Measurements from ENCODE around the gene COP1. TPM values are rescaled to one million over a fixed set of nuclear protein-coding genes. Genes with fewer than 3 reads are reported as not detected.

The COP1 gene
- polyA plus RNA-seq, 2 of the 4 experiments (the other 2 are of a cell fraction): 21.9 to 42.0 TPM

- Histone ChIP-seq H3K4me3 (no peak overlapping the region), H3K9me3 (no peaks in the 10 kb centered on the region), H3K4me1 (no peaks in the 10 kb centered on the region), H3K4me2 (no peak overlapping the region), H3K27ac (no peak overlapping the region)
- DNase-seq (ENCODE audit: low read depth in 1 of 2, low spot score in 1 of 2) (no peak), FAIRE-seq (no peak), ATAC-seq (no peak)
- 93% methylated on average over 4 of the region's 4 CpGs for WGBS (ENCODE audit: missing lambda C conversion rate)
- ChIA-PET POLR2A (no interaction called here), CTCF (no interaction called here)
- TF ChIP-seq KDM1A (IDR thresholded peaks at IDR 0.05; ENCODE audit: low read depth) (no peak), RNF2 (IDR thresholded peaks at IDR 0.05; ENCODE audit: borderline replicate concordance, low read depth) (no peak), HOXB5 (CRISPR knock-in tag; IDR thresholded peaks at IDR 0.05) (no peak), JUNB (IDR thresholded peaks at IDR 0.05) (no peak), FOSB (CRISPR knock-in tag; IDR thresholded peaks at IDR 0.05) (no peak), CBX8 (IDR thresholded peaks at IDR 0.05) (no peak), HOXA7 (CRISPR knock-in tag; IDR thresholded peaks at IDR 0.05) (no peak), ESRRA (IDR thresholded peaks at IDR 0.05; ENCODE audit: borderline replicate concordance, low read length) (no peak), SREBF2 (IDR thresholded peaks at IDR 0.05) (no peak), RFX5 (IDR thresholded peaks at IDR 0.05) (no peak), POLR2A (IDR thresholded peaks at IDR 0.05; ENCODE audit: low read length) (no peak), KDM5A (IDR thresholded peaks at IDR 0.05) (no peak), E2F6 (IDR thresholded peaks at IDR 0.05; ENCODE audit: borderline replicate concordance, low read depth) (no peak), CBX2 (IDR thresholded peaks at IDR 0.05; ENCODE audit: borderline replicate concordance, low read depth) (no peak)
- TF ChIP-seq, protein P1, sequence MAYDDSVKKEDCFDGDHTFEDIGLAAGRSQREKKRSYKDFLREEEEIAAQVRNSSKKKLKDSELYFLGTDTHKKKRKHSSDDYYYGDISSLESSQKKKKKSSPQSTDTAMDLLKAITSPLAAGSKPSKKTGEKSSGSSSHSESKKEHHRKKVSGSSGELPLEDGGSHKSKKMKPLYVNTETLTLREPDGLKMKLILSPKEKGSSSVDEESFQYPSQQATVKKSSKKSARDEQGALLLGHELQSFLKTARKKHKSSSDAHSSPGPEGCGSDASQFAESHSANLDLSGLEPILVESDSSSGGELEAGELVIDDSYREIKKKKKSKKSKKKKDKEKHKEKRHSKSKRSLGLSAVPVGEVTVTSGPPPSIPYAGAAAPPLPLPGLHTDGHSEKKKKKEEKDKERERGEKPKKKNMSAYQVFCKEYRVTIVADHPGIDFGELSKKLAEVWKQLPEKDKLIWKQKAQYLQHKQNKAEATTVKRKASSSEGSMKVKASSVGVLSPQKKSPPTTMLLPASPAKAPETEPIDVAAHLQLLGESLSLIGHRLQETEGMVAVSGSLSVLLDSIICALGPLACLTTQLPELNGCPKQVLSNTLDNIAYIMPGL (CRISPR knock-in tag; IDR thresholded peaks at IDR 0.05; ENCODE audit: borderline replicate concordance): no peak
- TF ChIP-seq, protein P2, sequence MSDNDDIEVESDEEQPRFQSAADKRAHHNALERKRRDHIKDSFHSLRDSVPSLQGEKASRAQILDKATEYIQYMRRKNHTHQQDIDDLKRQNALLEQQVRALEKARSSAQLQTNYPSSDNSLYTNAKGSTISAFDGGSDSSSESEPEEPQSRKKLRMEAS (IDR thresholded peaks at IDR 0.05): no peak
- TF ChIP-seq, protein P3, sequence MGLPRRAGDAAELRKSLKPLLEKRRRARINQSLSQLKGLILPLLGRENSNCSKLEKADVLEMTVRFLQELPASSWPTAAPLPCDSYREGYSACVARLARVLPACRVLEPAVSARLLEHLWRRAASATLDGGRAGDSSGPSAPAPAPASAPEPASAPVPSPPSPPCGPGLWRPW (IDR thresholded peaks at IDR 0.05): no peak
- TF ChIP-seq, protein P4, sequence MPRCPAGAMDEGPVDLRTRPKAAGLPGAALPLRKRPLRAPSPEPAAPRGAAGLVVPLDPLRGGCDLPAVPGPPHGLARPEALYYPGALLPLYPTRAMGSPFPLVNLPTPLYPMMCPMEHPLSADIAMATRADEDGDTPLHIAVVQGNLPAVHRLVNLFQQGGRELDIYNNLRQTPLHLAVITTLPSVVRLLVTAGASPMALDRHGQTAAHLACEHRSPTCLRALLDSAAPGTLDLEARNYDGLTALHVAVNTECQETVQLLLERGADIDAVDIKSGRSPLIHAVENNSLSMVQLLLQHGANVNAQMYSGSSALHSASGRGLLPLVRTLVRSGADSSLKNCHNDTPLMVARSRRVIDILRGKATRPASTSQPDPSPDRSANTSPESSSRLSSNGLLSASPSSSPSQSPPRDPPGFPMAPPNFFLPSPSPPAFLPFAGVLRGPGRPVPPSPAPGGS (IDR thresholded peaks at IDR 0.05): no peak
These were observed 189.4 kb downstream of the COP1 start for GRCh38 chr1:176017722-176018121.

- ChIA-PET CTCF (no interaction called here), POLR2A (no interaction called here)
- Histone ChIP-seq H3K4me1 (no peaks in the 10 kb centered on the region), H3K4me3 (no peak overlapping the region), H3K4me2 (no peak overlapping the region), H3K9me3 (no peaks in the 10 kb centered on the region), H3K27ac (no peak overlapping the region)
- FAIRE-seq (no peak), ATAC-seq (no peak), DNase-seq (ENCODE audit: low read depth in 1 of 2, low spot score in 1 of 2) (no peak)
- WGBS (ENCODE audit: missing lambda C conversion rate): 93% methylated on average over 2 of the region's 2 CpGs
- TF ChIP-seq, protein P2 (IDR thresholded peaks at IDR 0.05): no peak
- TF ChIP-seq FOSL2 (IDR thresholded peaks at IDR 0.05) (no peak), FOSL2 (CRISPR knock-in tag; IDR thresholded peaks at IDR 0.05) (no peak), HOXB5 (CRISPR knock-in tag; IDR thresholded peaks at IDR 0.05) (no peak), MAZ (IDR thresholded peaks at IDR 0.05; ENCODE audit: borderline replicate concordance, low read depth, low read length) (no peak), KDM1A (IDR thresholded peaks at IDR 0.05; ENCODE audit: low read depth) (no peak), JUN (IDR thresholded peaks at IDR 0.05) (no peak), SREBF2 (IDR thresholded peaks at IDR 0.05) (no peak), RAD21 (conservative IDR thresholded peaks at IDR 0.05 in 1 of 2, IDR thresholded peaks at IDR 0.05 in 1 of 2) (no peak), RARB (CRISPR knock-in tag; IDR thresholded peaks at IDR 0.05) (no peak), NPAS2 (CRISPR knock-in tag; IDR thresholded peaks at IDR 0.05; ENCODE audit: borderline replicate concordance) (no peak), CHD4 (IDR thresholded peaks at IDR 0.05; ENCODE audit: borderline replicate concordance) (no peak), NFE2L2 (conservative IDR thresholded peaks at IDR 0.05; ENCODE audit: low read length) (no peak), JUNB (IDR thresholded peaks at IDR 0.05) (no peak)
- TF ChIP-seq, protein P5, sequence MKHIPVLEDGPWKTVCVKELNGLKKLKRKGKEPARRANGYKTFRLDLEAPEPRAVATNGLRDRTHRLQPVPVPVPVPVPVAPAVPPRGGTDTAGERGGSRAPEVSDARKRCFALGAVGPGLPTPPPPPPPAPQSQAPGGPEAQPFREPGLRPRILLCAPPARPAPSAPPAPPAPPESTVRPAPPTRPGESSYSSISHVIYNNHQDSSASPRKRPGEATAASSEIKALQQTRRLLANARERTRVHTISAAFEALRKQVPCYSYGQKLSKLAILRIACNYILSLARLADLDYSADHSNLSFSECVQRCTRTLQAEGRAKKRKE (CRISPR knock-in tag; IDR thresholded peaks at IDR 0.05; ENCODE audit: low read depth): no peak
- TF ChIP-seq, protein P6, sequence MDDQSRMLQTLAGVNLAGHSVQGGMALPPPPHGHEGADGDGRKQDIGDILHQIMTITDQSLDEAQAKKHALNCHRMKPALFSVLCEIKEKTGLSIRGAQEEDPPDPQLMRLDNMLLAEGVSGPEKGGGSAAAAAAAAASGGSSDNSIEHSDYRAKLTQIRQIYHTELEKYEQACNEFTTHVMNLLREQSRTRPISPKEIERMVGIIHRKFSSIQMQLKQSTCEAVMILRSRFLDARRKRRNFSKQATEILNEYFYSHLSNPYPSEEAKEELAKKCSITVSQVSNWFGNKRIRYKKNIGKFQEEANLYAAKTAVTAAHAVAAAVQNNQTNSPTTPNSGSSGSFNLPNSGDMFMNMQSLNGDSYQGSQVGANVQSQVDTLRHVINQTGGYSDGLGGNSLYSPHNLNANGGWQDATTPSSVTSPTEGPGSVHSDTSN (IDR thresholded peaks at IDR 0.05): no peak
- TF ChIP-seq, protein P1 (CRISPR knock-in tag; IDR thresholded peaks at IDR 0.05; ENCODE audit: borderline replicate concordance): no peak
- TF ChIP-seq, protein P7, sequence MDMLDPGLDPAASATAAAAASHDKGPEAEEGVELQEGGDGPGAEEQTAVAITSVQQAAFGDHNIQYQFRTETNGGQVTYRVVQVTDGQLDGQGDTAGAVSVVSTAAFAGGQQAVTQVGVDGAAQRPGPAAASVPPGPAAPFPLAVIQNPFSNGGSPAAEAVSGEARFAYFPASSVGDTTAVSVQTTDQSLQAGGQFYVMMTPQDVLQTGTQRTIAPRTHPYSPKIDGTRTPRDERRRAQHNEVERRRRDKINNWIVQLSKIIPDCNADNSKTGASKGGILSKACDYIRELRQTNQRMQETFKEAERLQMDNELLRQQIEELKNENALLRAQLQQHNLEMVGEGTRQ (IDR thresholded peaks at IDR 0.05): no peak
These were observed 197.1 kb downstream of the COP1 start for GRCh38 chr1:176009951-176010350.

All from A549 (cell line).